BJ (cell line): Measurements from ENCODE around the gene ARHGAP12. TPM values are rescaled to one million over a fixed set of nuclear protein-coding genes. Genes with fewer than 3 reads are reported as not detected.

Source experiments
- CTCF ChIA-PET: fragments of 350-600 bp; formaldehyde crosslinking; extraction: SDS; loops from one replicate; lab custom pipeline; 2021; ENCODE audit warnings: antibody characterized with exemption, inconsistent platforms; lab: Yijun Ruan, JAX
- POLR2A ChIA-PET: fragments of 300-600 bp; sonication (Branson Sonifier 250); formaldehyde crosslinking; extraction: SDS; loops from one replicate; lab custom pipeline; 2021; ENCODE audit warnings: antibody characterized with exemption; lab: Charles Lee
- DNase-seq: peaks from one replicate; pipeline ENCODE4 v3.0.0-alpha.2; 2011; ENCODE audit warnings: low read depth
- H3K27me3 ChIP-seq: 2 replicates; pipeline ENCODE4 v1.6.0; 2011; ENCODE audit warnings: low read length; ENCODE audit not compliant: control insufficient read depth, insufficient read depth
- H3K36me3 ChIP-seq: 2 replicates; pipeline ENCODE4 v1.5.1; 2011; ENCODE audit warnings: low read length; ENCODE audit not compliant: control insufficient read depth, insufficient read depth
- H3K4me3 ChIP-seq: 2 replicates; pipeline ENCODE4 v1.5.1; 2011; ENCODE audit warnings: low read depth, mild to moderate bottlenecking, control low read depth, low read length
- CTCF ChIP-seq: IDR thresholded peaks from 2 replicates; pipeline ENCODE4 v1.5.1; 2011; ENCODE audit warnings: low read depth, mild to moderate bottlenecking, control low read depth, inconsistent platforms, low read length, moderate library complexity; ENCODE audit not compliant: insufficient read depth
- polyA minus RNA-seq: library from RNA; depleted of rRNA, polyadenylated mRNA; stranded (reverse); fragments of >200 nt; gene quantifications from 2 replicates; pipeline ENCODE4 v1.2.3, GENCODE V29; 2011; rRNA and poly(A)+ RNA removed
- polyA plus RNA-seq: library from polyadenylated mRNA; depleted of rRNA; stranded (reverse); fragments of >200 nt; gene quantifications from 2 replicates; pipeline ENCODE4 v1.2.3, GENCODE V29; 2011; rRNA removed

Gene ARHGAP12
- polyA plus RNA-seq (7.5 and 16.5 TPM in 2 replicates), polyA minus RNA-seq (13.8 and 13.9 TPM in 2 replicates)

- H3K4me3 ChIP-seq, result peak within 1 kb of the TSS; percentile 73
- POLR2A ChIA-PET, result no interaction called here
- DNase-seq, result no peak
- CTCF ChIA-PET, result interaction anchor here (1.0 kb wide), 1 partner anchor 16 kb away, joined by 3 read pairs; no protein-coding TSS in a partner anchor
- no peaks in the 10 kb centered on the region for H3K36me3 ChIP-seq
- no peaks in the 10 kb centered on the region for H3K27me3 ChIP-seq
- TF ChIP-seq CTCF, result peak; percentile 10; the same call in 1 of the 2 replicates
Measured at GRCh38 chr10:31928549-31929260, at the start of gene ARHGAP12. ARHGAP12 (minus strand) TSS chr10:31928831; CDS start chr10:31908855, 19,976 bp downstream.

GRCh38 chr10:31978156-31978483 lies 49.5 kb upstream of the ARHGAP12 start:
- Histone ChIP-seq H3K4me3 (no peak overlapping the region), H3K36me3 (no peaks in the 10 kb centered on the region), H3K27me3 (no peaks in the 10 kb centered on the region)
- no peak for TF ChIP-seq CTCF
- ChIA-PET POLR2A (interaction anchor here (0.6 kb wide), 1 partner anchor 22 kb away, joined by 7 read pairs; no protein-coding TSS in a partner anchor), CTCF (no interaction called here)
- no peak for DNase-seq

- no peak for DNase-seq
- Histone ChIP-seq H3K36me3 (no peaks in the 10 kb centered on the region), H3K27me3 (no peaks in the 10 kb centered on the region), H3K4me3 (no peak overlapping the region)
- TF ChIP-seq CTCF, result no peak
- ChIA-PET CTCF (no interaction called here), POLR2A (interaction anchor here (0.6 kb wide), 1 partner anchor 23 kb away, joined by 7 read pairs; no protein-coding TSS in a partner anchor)
Measured at GRCh38 chr10:31977440-31978155, 49.0 kb upstream of the ARHGAP12 start.

GRCh38 chr10:31975157-31975765 lies 46.6 kb upstream of the ARHGAP12 start:
- TF ChIP-seq CTCF, result no peak
- ChIA-PET POLR2A (no interaction called here), CTCF (interaction anchor here (0.6 kb wide), 1 partner anchor 202 kb away, joined by 3 read pairs; no protein-coding TSS in a partner anchor)
- Histone ChIP-seq H3K4me3 (no peak overlapping the region), H3K36me3 (no peaks in the 10 kb centered on the region), H3K27me3 (no peaks in the 10 kb centered on the region)
- DNase-seq, result no peak
